ENCODE results near the gene TFG.

Gene TFG

GRCh38 chr3:100720426-100720825 lies 11.1 kb downstream of the TFG start:
- no peak overlapping the region for H3K9ac ChIP-seq (ENCODE audit: low read depth, low read length)
- H3K36me3 ChIP-seq (ENCODE audit: insufficient read depth, low read length) = peaks cover 3% of the 10 kb centered on the region; the same call in 1 of the 2 replicates
- no peaks in the 10 kb centered on the region for H3K9me3 ChIP-seq (ENCODE audit: control insufficient read depth, insufficient read depth, low read length)
- H3K4me1 ChIP-seq (ENCODE audit: insufficient read depth, low read length) = peaks cover 5% of the 10 kb centered on the region; the same call in 1 of the 2 replicates

DNA sequence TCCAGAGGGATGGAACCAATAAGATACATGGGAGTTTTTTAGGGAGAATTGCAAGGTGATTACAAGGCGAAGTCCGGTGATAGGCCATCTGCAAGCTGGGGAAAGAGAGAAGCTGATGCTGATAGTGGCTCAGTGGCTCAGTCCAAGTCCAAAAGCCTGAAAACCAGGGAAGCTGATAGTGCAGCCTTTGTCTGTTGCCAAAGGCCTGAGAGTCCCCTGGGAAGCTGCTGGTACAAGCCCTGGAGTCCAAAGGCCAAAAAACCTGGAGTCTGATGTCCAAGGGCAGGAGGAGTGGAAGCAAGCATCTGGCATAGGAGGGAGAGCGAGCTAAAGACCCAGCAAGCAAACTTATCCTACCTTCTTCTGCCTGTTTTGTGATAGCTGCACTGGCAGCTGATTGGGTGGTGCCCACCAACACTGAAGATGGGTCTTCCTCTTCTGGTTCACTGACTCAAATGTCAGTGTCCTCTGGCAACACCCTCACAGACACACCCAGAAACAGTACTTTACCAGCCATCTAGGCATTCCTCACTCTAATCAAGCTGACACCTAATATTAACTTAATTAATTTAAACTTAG lies 16.7 kb downstream of the TFG start:
- 0 out of 2 replicates have a peak, but pooled peaks cover 3% of the 10 kb centered on the region for H3K4me1 ChIP-seq (ENCODE audit: insufficient read depth, low read length)
- H3K9me3 ChIP-seq (ENCODE audit: control insufficient read depth, insufficient read depth, low read length) = no peaks in the 10 kb centered on the region
- peaks cover 3% of the 10 kb centered on the region; the same call in 1 of the 2 replicates for H3K36me3 ChIP-seq (ENCODE audit: insufficient read depth, low read length)
- H3K9ac ChIP-seq (ENCODE audit: low read depth, low read length) = no peak overlapping the region

DNA sequence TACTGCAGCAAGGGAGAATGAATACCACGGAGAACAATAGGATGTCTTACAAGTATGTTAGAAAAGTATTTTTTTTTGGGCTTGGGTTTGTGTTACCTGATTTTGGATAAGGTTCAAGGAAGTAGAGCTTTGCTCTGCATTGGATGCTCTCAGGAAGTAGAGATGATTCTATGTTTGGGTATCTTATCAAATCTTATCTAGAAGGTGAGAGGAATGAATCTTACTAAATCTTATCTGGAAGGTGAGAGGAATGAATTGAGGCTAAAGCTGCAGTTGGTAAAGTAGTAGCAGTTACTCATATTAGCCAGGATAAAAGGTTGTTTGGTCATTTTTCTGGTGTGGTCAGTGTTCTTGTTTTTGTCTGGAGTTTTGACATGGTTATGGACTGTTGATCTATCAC lies 17.4 kb downstream of the TFG start:
- H3K9ac ChIP-seq (ENCODE audit: low read depth, low read length) = no peak overlapping the region
- no peaks in the 10 kb centered on the region for H3K9me3 ChIP-seq (ENCODE audit: control insufficient read depth, insufficient read depth, low read length)
- H3K36me3 ChIP-seq (ENCODE audit: insufficient read depth, low read length) = peaks cover 3% of the 10 kb centered on the region; the same call in 1 of the 2 replicates
- 0 out of 2 replicates have a peak, but pooled peaks cover 3% of the 10 kb centered on the region for H3K4me1 ChIP-seq (ENCODE audit: insufficient read depth, low read length)

- no peak overlapping the region for H3K9ac ChIP-seq (ENCODE audit: low read depth, low read length)
- H3K36me3 ChIP-seq (ENCODE audit: insufficient read depth, low read length) = peaks cover 3% of the 10 kb centered on the region; the same call in 1 of the 2 replicates
- peaks cover 13% of the 10 kb centered on the region; the same call in 1 of the 2 replicates for H3K4me1 ChIP-seq (ENCODE audit: insufficient read depth, low read length)
- no peaks in the 10 kb centered on the region for H3K9me3 ChIP-seq (ENCODE audit: control insufficient read depth, insufficient read depth, low read length)
Measured at GRCh38 chr3:100730524-100730923, 21.2 kb downstream of the TFG start.

- H3K9me3 ChIP-seq (ENCODE audit: control insufficient read depth, insufficient read depth, low read length) = no peaks in the 10 kb centered on the region
- H3K4me1 ChIP-seq (ENCODE audit: insufficient read depth, low read length) = peaks cover 13% of the 10 kb centered on the region; the same call in 1 of the 2 replicates
- no peak overlapping the region for H3K9ac ChIP-seq (ENCODE audit: low read depth, low read length)
- peaks cover 3% of the 10 kb centered on the region; the same call in 1 of the 2 replicates for H3K36me3 ChIP-seq (ENCODE audit: insufficient read depth, low read length)
Measured at GRCh38 chr3:100732435-100732834, 23.1 kb downstream of the TFG start.

GRCh38 chr3:100737334-100737733 lies 28.0 kb downstream of the TFG start:
- Histone ChIP-seq H3K9me3 (ENCODE audit: control insufficient read depth, insufficient read depth, low read length) (no peaks in the 10 kb centered on the region), H3K36me3 (ENCODE audit: insufficient read depth, low read length) (peaks cover 3% of the 10 kb centered on the region), H3K9ac (ENCODE audit: low read depth, low read length) (no peak overlapping the region), H3K4me1 (ENCODE audit: insufficient read depth, low read length) (peaks cover 8% of the 10 kb centered on the region; the same call in 1 of the 2 replicates)

GRCh38 chr3:100740207-100740606 lies 30.9 kb downstream of the TFG start:
- H3K9me3 ChIP-seq (ENCODE audit: control insufficient read depth, insufficient read depth, low read length) = no peaks in the 10 kb centered on the region
- H3K9ac ChIP-seq (ENCODE audit: low read depth, low read length) = no peak overlapping the region
- H3K4me1 ChIP-seq (ENCODE audit: insufficient read depth, low read length) = no peaks in the 10 kb centered on the region
- H3K36me3 ChIP-seq (ENCODE audit: insufficient read depth, low read length) = peaks cover 3% of the 10 kb centered on the region

DNA sequence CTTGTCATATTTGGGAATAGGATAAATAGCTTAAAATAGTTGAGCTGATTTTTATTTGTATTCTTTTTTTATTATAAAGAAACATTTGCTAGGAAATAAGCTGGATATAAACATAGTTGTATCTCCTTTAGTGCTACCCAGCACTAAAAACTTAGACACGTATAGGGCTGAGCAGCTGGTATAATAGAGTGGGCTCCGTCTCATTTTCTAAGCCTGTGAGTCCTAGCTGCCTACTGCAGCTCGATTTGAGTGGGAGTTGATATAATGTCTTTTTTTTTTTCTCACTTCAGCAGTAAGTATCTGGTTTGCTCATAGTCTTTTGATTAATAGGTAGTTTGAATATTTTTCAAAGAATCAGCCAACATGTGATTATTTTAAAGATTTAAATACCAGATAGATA lies 34.2 kb downstream of the TFG start:
- Histone ChIP-seq H3K9me3 (ENCODE audit: control insufficient read depth, insufficient read depth, low read length) (no peaks in the 10 kb centered on the region), H3K36me3 (ENCODE audit: insufficient read depth, low read length) (peaks cover 3% of the 10 kb centered on the region), H3K9ac (ENCODE audit: low read depth, low read length) (no peak overlapping the region), H3K4me1 (ENCODE audit: insufficient read depth, low read length) (no peaks in the 10 kb centered on the region)

DNA sequence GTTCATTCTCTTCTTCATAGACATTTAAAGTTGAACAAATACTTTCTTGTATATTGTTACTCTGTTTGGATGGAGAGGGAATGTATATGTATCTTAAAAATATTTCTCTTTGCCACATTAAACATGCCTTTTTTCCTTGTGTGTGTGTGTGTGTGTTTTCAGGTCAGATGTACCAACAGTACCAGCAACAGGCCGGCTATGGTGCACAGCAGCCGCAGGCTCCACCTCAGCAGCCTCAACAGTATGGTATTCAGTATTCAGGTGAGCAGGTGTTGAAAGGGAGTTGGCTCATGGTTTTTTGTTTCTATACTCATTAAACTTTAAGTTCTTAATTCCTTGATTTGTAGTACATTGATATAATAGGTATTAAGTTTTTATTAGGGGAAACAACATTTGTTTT lies 35.4 kb downstream of the TFG start:
- Histone ChIP-seq H3K36me3 (ENCODE audit: insufficient read depth, low read length) (peaks cover 3% of the 10 kb centered on the region), H3K9ac (ENCODE audit: low read depth, low read length) (no peak overlapping the region), H3K4me1 (ENCODE audit: insufficient read depth, low read length) (no peaks in the 10 kb centered on the region), H3K9me3 (ENCODE audit: control insufficient read depth, insufficient read depth, low read length) (no peaks in the 10 kb centered on the region)

DNA sequence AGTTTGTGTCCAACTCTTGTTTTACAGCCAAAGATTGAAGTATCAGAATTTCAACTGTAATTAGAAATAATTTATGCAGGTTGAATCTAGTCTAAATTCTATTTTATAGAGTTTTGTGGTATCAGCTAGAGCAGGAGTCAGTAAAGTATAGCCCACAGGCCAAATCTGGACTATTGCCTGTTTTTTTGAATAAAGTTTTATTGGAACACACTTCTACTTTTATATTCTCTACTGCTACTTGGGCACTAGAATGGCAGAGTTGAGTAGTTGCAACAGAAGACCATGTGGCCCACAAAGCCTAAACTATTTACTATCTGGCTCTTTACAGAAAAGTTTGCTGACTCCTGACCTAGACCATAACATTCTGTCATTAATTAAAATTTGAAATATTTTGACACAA lies 36.3 kb downstream of the TFG start:
- H3K36me3 ChIP-seq (ENCODE audit: insufficient read depth, low read length) = peaks cover 3% of the 10 kb centered on the region
- no peak overlapping the region for H3K9ac ChIP-seq (ENCODE audit: low read depth, low read length)
- no peaks in the 10 kb centered on the region for H3K9me3 ChIP-seq (ENCODE audit: control insufficient read depth, insufficient read depth, low read length)
- H3K4me1 ChIP-seq (ENCODE audit: insufficient read depth, low read length) = no peaks in the 10 kb centered on the region

GRCh38 chr3:100746092-100746491 lies 36.8 kb downstream of the TFG start:
- Histone ChIP-seq H3K9ac (ENCODE audit: low read depth, low read length) (no peak overlapping the region), H3K9me3 (ENCODE audit: control insufficient read depth, insufficient read depth, low read length) (no peaks in the 10 kb centered on the region), H3K36me3 (ENCODE audit: insufficient read depth, low read length) (peaks cover 3% of the 10 kb centered on the region), H3K4me1 (ENCODE audit: insufficient read depth, low read length) (no peaks in the 10 kb centered on the region)

GRCh38 chr3:100748220-100748619 lies 38.9 kb downstream of the TFG start:
- Histone ChIP-seq H3K9me3 (ENCODE audit: control insufficient read depth, insufficient read depth, low read length) (no peaks in the 10 kb centered on the region), H3K9ac (ENCODE audit: low read depth, low read length) (no peak overlapping the region), H3K36me3 (ENCODE audit: insufficient read depth, low read length) (no peaks in the 10 kb centered on the region; the same call in 1 of the 2 replicates), H3K4me1 (ENCODE audit: insufficient read depth, low read length) (peaks cover 3% of the 10 kb centered on the region; the same call in 1 of the 2 replicates)

DNA sequence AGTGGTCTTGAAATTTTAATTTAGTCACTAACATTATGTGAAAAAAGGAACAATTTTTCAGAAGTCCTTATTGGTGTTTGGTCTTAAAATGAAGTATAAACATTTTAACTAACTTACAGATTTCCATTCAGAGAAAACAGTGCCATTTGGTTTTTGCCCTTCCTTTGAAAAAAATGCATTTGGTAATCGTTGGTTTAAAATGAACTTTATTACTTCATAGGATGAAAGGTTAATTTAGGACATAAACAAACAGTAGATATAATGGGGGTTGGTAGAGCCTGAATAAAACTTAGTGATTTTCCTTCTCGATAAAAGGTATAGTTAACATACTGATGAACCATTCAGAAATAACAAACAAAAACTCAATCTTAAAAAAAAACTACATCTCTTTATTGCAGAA lies 39.7 kb downstream of the TFG start:
- H3K36me3 ChIP-seq (ENCODE audit: insufficient read depth, low read length) = no peaks in the 10 kb centered on the region; the same call in none of the 2 replicates
- no peak overlapping the region for H3K9ac ChIP-seq (ENCODE audit: low read depth, low read length)
- peaks cover 11% of the 10 kb centered on the region; the same call in 1 of the 2 replicates for H3K4me1 ChIP-seq (ENCODE audit: insufficient read depth, low read length)
- H3K9me3 ChIP-seq (ENCODE audit: control insufficient read depth, insufficient read depth, low read length) = no peaks in the 10 kb centered on the region

- Histone ChIP-seq H3K9me3 (ENCODE audit: control insufficient read depth, insufficient read depth, low read length) (no peaks in the 10 kb centered on the region), H3K36me3 (ENCODE audit: insufficient read depth, low read length) (no peaks in the 10 kb centered on the region; the same call in none of the 2 replicates), H3K9ac (ENCODE audit: low read depth, low read length) (no peak overlapping the region), H3K4me1 (ENCODE audit: insufficient read depth, low read length) (peaks cover 15% of the 10 kb centered on the region; the same call in 1 of the 2 replicates)
Measured at GRCh38 chr3:100753846-100754245, 44.6 kb downstream of the TFG start.

DNA sequence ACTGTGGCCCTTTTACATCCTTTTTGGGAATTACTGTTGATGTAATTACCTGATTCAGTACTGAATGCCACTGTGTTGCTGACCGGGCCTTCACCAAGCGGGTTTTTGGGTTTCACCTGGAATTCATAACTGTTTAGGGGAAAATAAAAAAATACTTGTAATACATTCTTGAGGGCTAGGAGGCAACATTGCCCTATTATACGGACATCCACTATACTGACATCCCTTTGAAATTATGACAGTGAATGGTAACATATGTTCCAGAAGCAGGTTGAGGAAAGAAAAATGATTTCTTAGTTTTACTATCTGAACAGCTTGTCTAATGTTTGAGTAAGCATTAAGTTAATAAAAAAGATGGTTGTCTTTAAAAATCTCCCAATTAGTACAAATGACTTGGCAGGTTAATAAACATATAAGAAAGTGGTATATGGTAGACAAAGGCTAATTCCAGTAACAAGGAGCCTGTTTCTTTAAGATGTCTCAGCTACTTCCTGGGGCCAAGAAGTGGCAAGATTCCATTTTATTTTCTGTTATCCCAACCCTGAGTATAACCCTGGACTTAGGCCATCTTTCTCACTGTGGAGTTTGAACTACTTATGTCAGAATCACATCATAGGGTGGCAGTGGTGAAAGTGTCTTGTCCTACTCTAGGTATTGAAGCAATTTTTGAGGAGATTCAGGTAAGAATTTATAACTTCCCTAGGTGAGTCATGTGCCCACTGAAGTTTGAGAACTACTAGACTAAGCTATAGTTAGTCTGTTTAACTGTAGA lies 45.5 kb downstream of the TFG start:
- H3K9me3 ChIP-seq (ENCODE audit: control insufficient read depth, insufficient read depth, low read length) = no peaks in the 10 kb centered on the region
- H3K36me3 ChIP-seq (ENCODE audit: insufficient read depth, low read length) = no peaks in the 10 kb centered on the region; the same call in none of the 2 replicates
- H3K9ac ChIP-seq (ENCODE audit: low read depth, low read length) = no peak overlapping the region
- peaks cover 15% of the 10 kb centered on the region; the same call in 1 of the 2 replicates for H3K4me1 ChIP-seq (ENCODE audit: insufficient read depth, low read length)
